CD14-positive monocyte (primary cell): Measurements from ENCODE around the gene TNFAIP2. TPM values are rescaled to one million over a fixed set of nuclear protein-coding genes. Genes with fewer than 3 reads are reported as not detected.

Experiments used
- DNase-seq, 3 donors: peaks; one replicate each; pipeline ENCODE4 v3.0.0-alpha.2; 2011 to 2022
- H2AFZ ChIP-seq: 2 replicates; pipeline ENCODE4 v1.6.0; 2012; ENCODE audit warnings: mild to moderate bottlenecking, low read depth, low read length, inconsistent platforms; ENCODE audit not compliant: insufficient read depth, poor library complexity, severe bottlenecking
- H3K27ac ChIP-seq, 2 donors: 1 replicate in 1 of 2; 2 replicates in 1 of 2; pipeline ENCODE4 v1.5.1; 2012 to 2013; ENCODE audit warnings: low read length in 2 of 2, control low read depth in 1 of 2, inconsistent platforms in 1 of 2, low read depth in 1 of 2, mild to moderate bottlenecking in 1 of 2
- H3K27me3 ChIP-seq, 2 donors: one replicate each; pipeline versions ENCODE4 v1.6.0 to v1.6.1; 2011 to 2013; ENCODE audit warnings: low read length in 2 of 2; ENCODE audit not compliant: control insufficient read depth in 2 of 2, insufficient read depth in 2 of 2
- H3K36me3 ChIP-seq, 2 donors: replicated peaks in 1 of 2; 1 replicate in 1 of 2; 2 replicates in 1 of 2; pipeline versions ENCODE4 v1.5.1 to v1.6.1; 2012 to 2013; ENCODE audit warnings: low read length in 2 of 2, control low read depth in 1 of 2, inconsistent platforms in 1 of 2, mild to moderate bottlenecking in 1 of 2; ENCODE audit not compliant: insufficient read depth in 2 of 2, control insufficient read depth in 1 of 2
- H3K4me1 ChIP-seq, 2 donors: 1 replicate in 1 of 2; 2 replicates in 1 of 2; pipeline versions ENCODE4 v1.5.1 to v1.6.1; 2012 to 2013; ENCODE audit warnings: low read length in 2 of 2, control low read depth in 1 of 2, inconsistent platforms in 1 of 2, mild to moderate bottlenecking in 1 of 2, moderate library complexity in 1 of 2; ENCODE audit not compliant: insufficient read depth in 2 of 2, control insufficient read depth in 1 of 2
- H3K4me2 ChIP-seq: replicated peaks from 2 replicates; pipeline ENCODE3; 2012; ENCODE audit warnings: low read length, moderate library complexity, mild to moderate bottlenecking; ENCODE audit not compliant: poor library complexity, severe bottlenecking; ENCODE audit errors: extremely low read depth
- H3K4me3 ChIP-seq, 3 experiments: fragments of 200-600 bp in 1 of 3; sonication (generic) in 1 of 3; replicated peaks in 1 of 3; 1 replicate in 2 of 3; 2 replicates in 1 of 3; pipeline ENCODE4 v1.5.1; 2011 to 2013; ENCODE audit warnings: low read length in 3 of 3, mild to moderate bottlenecking in 3 of 3, control low read depth in 2 of 3, low read depth in 2 of 3, inconsistent platforms in 1 of 3, moderate library complexity in 1 of 3
- H3K79me2 ChIP-seq: 2 replicates; pipeline ENCODE4 v1.6.0; 2012; ENCODE audit warnings: mild to moderate bottlenecking, control low read depth, inconsistent platforms, low read length, moderate library complexity; ENCODE audit not compliant: insufficient read depth
- H3K9ac ChIP-seq: 2 replicates; pipeline ENCODE4 v1.6.0; 2017; ENCODE audit warnings: low read length, mild to moderate bottlenecking; ENCODE audit not compliant: insufficient read depth, poor library complexity, severe bottlenecking
- H3K9me3 ChIP-seq, 2 donors: replicated peaks in 1 of 2; 1 replicate in 1 of 2; 2 replicates in 1 of 2; pipeline versions ENCODE4 v1.5.1 to v1.6.1; 2012 to 2013; ENCODE audit warnings: low read length in 2 of 2, control low read depth in 1 of 2; ENCODE audit not compliant: control insufficient read depth in 1 of 2, insufficient read depth in 1 of 2
- H4K20me1 ChIP-seq: 2 replicates; pipeline ENCODE4 v1.6.0; 2012; ENCODE audit warnings: mild to moderate bottlenecking, low read length, control low read depth, moderate library complexity; ENCODE audit not compliant: insufficient read depth
- H3K27ac Mint-ChIP-seq, 7 donors: one replicate each; pipeline ENCODE4 v1.8.0; 2020; ENCODE audit warnings: mild to moderate bottlenecking in 7 of 7, mixed read lengths in 7 of 7, moderate library complexity in 6 of 7, inconsistent platforms in 2 of 7
- H3K27me3 Mint-ChIP-seq, 3 donors: one replicate each; pipeline ENCODE4 v1.8.0; 2021 to 2022; ENCODE audit warnings: low read depth in 3 of 3, mild to moderate bottlenecking in 3 of 3, mixed read lengths in 3 of 3, moderate library complexity in 3 of 3, inconsistent platforms in 1 of 3
- H3K36me3 Mint-ChIP-seq, 2 donors: one replicate each; pipeline ENCODE4 v1.8.0; 2020; ENCODE audit warnings: mixed read lengths in 2 of 2, inconsistent platforms in 1 of 2, mild to moderate bottlenecking in 1 of 2
- H3K4me1 Mint-ChIP-seq: one replicate; pipeline ENCODE4 v1.8.0; 2020; ENCODE audit warnings: mild to moderate bottlenecking, mixed read lengths
- H3K4me3 Mint-ChIP-seq, 2 donors: one replicate each; pipeline ENCODE4 v1.8.0; 2020; ENCODE audit warnings: mild to moderate bottlenecking in 2 of 2, mixed read lengths in 2 of 2, moderate library complexity in 1 of 2
- H3K9me3 Mint-ChIP-seq, 7 donors: one replicate each; pipeline ENCODE4 v1.8.0; 2020 to 2022; ENCODE audit warnings: mixed read lengths in 7 of 7, mild to moderate bottlenecking in 6 of 7, moderate library complexity in 6 of 7, inconsistent platforms in 2 of 7
- WGBS: methylation state at CpG from one replicate; pipeline ENCODE4 v1.1.5; 2013; ENCODE audit warnings: missing lambda C conversion rate; ENCODE audit not compliant: insufficient coverage; 5-methylcytosine and 5-hydroxymethylcytosine counted together
- intact Hi-C, 2 donors: fragments of 100-400 bp; cut with micrococcal nuclease; formaldehyde crosslinking; loops; one replicate each; pipeline versions ENCODE4 v1.15.0 to v1.15.1; 2023
- polyA plus RNA-seq, 3 donors: library from polyadenylated mRNA; depleted of rRNA in 1 of 3; unstranded in 2 of 3; stranded (reverse) in 1 of 3; fragments of 300-500 nt in 2 of 3; fragments of >200 nt in 1 of 3; fragmentation: Illumina TruSeq in 2 of 3; gene quantifications; 1 replicate in 2 of 3; 2 replicates in 1 of 3; pipeline ENCODE4 v1.2.3, GENCODE V29; 2012 to 2021
- TF ChIP-seq, protein P1 (sequence below): fragments of 200-600 bp; IDR thresholded peaks from one replicate; pipeline ENCODE4 v1.8.0; 2022; ENCODE audit warnings: antibody characterized with exemption, mild to moderate bottlenecking

TNFAIP2 gene
- polyA plus RNA-seq, 3 donors: 41.5 to 1,807 (median 50.8) TPM

DNA sequence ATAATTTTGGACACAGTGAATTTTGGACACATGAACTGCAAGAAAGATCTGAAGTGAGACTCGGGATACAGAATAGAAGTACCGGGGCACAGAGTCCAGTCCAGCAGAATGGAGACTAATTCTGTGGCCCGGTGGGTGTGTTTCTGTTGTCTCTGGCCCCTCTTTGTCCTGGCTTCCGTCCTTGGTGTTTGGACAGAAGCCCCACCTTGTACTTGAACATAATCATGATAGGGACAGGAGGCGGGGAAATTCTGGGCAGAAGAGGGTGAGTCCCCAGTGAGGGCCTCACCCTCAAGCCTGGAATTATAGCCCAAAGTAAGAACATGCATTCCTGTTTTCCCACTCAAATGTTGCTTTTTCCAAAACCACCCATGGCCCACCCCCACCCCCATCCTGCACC is 39.9 kb downstream of the TNFAIP2 start:
- TF ChIP-seq, protein P1, sequence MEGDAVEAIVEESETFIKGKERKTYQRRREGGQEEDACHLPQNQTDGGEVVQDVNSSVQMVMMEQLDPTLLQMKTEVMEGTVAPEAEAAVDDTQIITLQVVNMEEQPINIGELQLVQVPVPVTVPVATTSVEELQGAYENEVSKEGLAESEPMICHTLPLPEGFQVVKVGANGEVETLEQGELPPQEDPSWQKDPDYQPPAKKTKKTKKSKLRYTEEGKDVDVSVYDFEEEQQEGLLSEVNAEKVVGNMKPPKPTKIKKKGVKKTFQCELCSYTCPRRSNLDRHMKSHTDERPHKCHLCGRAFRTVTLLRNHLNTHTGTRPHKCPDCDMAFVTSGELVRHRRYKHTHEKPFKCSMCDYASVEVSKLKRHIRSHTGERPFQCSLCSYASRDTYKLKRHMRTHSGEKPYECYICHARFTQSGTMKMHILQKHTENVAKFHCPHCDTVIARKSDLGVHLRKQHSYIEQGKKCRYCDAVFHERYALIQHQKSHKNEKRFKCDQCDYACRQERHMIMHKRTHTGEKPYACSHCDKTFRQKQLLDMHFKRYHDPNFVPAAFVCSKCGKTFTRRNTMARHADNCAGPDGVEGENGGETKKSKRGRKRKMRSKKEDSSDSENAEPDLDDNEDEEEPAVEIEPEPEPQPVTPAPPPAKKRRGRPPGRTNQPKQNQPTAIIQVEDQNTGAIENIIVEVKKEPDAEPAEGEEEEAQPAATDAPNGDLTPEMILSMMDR: no peak
- Histone ChIP-seq H3K9me3 (no peaks in the 10 kb centered on the region), H3K4me2 (no peak overlapping the region), H3K9ac (no peak overlapping the region), H3K79me2 (no peaks in the 10 kb centered on the region), H3K4me3 (no peak overlapping the region), H3K27me3 (no peaks in the 10 kb centered on the region), H3K36me3 (no peaks in the 10 kb centered on the region), H4K20me1 (no peaks in the 10 kb centered on the region), H3K27ac (no peak overlapping the region), H2AFZ (no peak overlapping the region), H3K4me1 (no peaks in the 10 kb centered on the region)
- WGBS: 100% methylated on average over 3 of the region's 5 CpGs
- Mint-ChIP-seq H3K27ac (no peak overlapping the region), H3K9me3 (peaks cover 0 to 27% (median 12%) of the 10 kb centered on the region in 7 donors), H3K4me3 (no peak overlapping the region), H3K36me3 (no peaks in the 10 kb centered on the region), H3K27me3 (peaks cover 8 to 9% (median 9%) of the 10 kb centered on the region in 3 donors), H3K4me1 (no peaks in the 10 kb centered on the region)
- no peak for DNase-seq
- intact Hi-C loops: no loop called here

- intact Hi-C loops: no loop called here
Observed at GRCh38 chr14:103164006-103164405, 40.7 kb downstream of the TNFAIP2 start.

More at GRCh38 chr14:103164006-103164405, 40.7 kb downstream of the TNFAIP2 start:
- Histone ChIP-seq H3K79me2 (no peaks in the 10 kb centered on the region), H3K4me1 (no peaks in the 10 kb centered on the region), H3K9ac (no peak overlapping the region), H2AFZ (no peak overlapping the region), H3K9me3 (peaks cover 0 to 3% of the 10 kb centered on the region in 2 donors), H3K27me3 (no peaks in the 10 kb centered on the region), H3K4me2 (no peak overlapping the region), H3K36me3 (no peaks in the 10 kb centered on the region), H3K4me3 (no peak overlapping the region), H3K27ac (no peak overlapping the region), H4K20me1 (no peaks in the 10 kb centered on the region)
- H3K36me3 Mint-ChIP-seq: no peaks in the 10 kb centered on the region
- H3K9me3 Mint-ChIP-seq: peaks cover 2 to 35% (median 18%) of the 10 kb centered on the region in 7 donors
- H3K27ac Mint-ChIP-seq: no peak overlapping the region
- no peaks in the 10 kb centered on the region for H3K4me1 Mint-ChIP-seq
- peaks cover 6 to 9% (median 9%) of the 10 kb centered on the region in 3 donors for H3K27me3 Mint-ChIP-seq
- TF ChIP-seq, protein P1: no peak
- no peak for DNase-seq
- no peak overlapping the region for H3K4me3 Mint-ChIP-seq
- 76% methylated on average over 7 of the region's 10 CpGs for WGBS
